Activated T-cell treated with anti-CD3 and anti-CD28 coated beads for 1 hour (primary cell): ENCODE data around the gene TAS2R8.
"Not testable (repeated sequence)": the region's sequence is repeated elsewhere in the genome, so short reads cannot be mapped to it uniquely, and the experiment has no call there.

Source experiments
- DNase-seq: peaks from one replicate; pipeline ENCODE4 v3.0.0-alpha.2; 2020; ENCODE audit warnings: low read depth

Gene TAS2R8

DNA sequence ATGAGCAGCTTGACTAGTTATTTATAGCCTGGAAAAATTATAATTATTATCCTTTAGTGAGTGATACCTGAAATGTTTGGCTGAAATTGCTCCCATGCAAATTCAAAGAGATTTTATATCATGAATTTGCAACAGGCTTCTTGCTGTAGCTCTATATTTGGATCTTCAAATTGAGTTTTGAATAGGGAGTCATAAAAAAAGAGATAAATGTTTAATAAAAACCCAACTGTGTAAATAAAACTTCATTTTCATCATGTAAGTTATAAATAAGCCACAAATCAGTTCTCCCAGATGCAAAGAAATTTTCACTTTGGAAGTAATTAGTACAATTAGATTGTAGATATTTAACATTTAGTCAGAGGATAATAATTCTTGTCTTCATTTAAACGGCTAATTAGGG lies at the start of gene TAS2R8:
TAS2R8 (minus strand) TSS at position 101 of the 400 bp plus-strand sequence. CDS start 306 bp downstream, outside the sequence.
- DNase-seq: no peak

GRCh38 chr12:10855807-10856206 lies 48.7 kb upstream of the TAS2R8 start:
- no peak for DNase-seq

DNA sequence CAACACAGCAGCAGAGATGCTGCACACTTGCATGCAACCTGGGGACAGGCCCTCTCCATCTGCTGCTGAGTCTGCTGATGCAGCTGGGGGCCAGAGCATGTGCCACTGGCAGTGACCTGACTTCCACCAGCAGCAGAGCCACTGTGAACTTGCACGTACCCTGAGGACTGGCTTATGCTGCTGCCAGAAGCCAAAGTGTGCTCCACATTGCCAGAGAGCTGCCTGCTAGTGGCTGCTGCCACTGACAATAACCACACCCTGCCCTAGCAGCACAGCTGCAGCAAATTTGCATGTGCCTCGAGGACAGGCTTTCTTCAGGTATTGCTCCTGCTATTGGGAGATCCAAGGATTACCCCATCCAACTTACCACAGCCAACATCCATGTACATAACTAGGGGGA lies 46.7 kb upstream of the TAS2R8 start:
- no peak for DNase-seq

- DNase-seq: no peak
Observed at GRCh38 chr12:10851243-10851858, 44.3 kb upstream of the TAS2R8 start.

DNA sequence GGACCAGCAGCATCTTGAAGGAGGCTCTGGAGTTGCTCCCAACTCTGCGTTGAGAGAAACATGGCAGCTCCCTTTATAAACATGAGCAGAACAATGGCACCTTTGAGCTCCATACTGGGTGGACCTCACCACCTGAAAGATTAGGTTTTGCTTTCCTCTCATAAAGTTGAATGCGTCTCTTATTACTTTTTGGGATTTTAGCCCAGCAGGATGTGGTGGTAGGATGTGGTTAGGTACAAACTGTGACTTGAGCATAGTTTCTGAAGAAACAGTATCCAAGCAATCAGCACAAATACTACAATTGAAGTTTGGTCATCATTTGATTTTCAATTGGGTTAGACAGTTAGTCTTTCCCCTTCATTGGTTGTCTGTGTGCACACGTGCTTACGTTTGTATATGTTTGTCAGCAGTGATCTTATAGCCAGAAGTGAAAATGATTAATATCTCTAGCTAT lies 42.4 kb upstream of the TAS2R8 start, which contains the start of gene PRR4:
PRR4 (minus strand) TSS at position 51 of the 454 bp plus-strand sequence; CDS start at position 13, 38 bp downstream.
- DNase-seq: no peak

DNA sequence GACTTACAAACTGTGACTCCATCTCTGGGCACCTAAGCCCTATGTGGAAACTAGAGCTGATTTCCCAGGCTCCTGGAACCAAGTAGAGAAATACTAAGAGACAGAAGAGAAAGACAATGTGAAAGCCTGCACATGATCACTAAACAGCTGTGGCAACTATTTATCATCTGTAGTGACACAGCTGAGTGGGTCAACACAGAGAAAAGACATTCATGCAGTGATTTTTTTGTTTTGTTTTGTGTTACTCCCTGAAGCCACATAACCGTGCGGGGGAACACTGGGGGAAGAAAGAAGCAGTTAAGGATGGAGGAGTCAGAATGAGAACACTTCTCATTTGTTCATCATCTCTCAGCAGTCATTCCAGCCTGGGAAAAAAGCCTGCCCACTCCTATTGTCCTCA lies 40.7 kb upstream of the TAS2R8 start:
- no peak for DNase-seq

DNA sequence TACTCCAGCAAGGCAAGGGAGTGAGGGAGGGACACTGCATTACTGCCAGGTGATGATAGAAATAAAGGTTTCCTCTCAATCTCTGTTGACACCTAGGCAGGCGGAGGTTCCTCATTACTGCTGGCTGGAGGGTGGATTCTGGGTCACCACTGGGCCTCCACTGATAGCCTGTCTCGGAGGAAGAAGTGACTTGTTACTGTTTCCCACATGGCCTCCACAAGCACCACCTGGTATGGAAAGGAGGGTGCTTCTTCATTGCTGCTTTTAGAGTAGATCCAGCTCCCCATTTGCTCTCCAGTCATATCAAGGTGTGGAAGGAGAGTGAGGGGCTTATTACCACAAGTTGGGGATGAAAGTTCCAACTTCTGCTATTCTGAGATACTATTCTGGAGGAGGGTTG lies 35.8 kb upstream of the TAS2R8 start:
- no peak for DNase-seq

- no peak for DNase-seq
Observed at GRCh38 chr12:10838461-10838860, 31.4 kb upstream of the TAS2R8 start.

DNA sequence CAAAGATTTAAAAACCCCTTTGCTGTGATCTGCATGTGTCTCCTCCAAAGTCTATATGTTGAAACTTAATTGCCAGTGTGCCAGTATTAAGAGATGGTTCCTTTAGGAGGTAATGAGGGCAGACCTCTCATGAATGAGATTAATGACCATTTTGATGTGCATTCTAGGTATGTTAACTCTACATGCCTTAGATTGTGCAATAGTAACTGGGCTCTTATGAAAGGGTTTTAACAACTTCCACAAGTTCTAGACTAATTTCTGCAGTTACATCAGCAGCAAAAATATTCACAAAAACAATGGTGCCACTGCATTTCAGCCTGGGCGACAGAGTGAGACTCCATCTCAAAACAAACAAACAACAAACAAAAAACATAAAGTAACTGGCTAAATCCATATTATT lies 22.9 kb upstream of the TAS2R8 start:
- DNase-seq: no peak

DNA sequence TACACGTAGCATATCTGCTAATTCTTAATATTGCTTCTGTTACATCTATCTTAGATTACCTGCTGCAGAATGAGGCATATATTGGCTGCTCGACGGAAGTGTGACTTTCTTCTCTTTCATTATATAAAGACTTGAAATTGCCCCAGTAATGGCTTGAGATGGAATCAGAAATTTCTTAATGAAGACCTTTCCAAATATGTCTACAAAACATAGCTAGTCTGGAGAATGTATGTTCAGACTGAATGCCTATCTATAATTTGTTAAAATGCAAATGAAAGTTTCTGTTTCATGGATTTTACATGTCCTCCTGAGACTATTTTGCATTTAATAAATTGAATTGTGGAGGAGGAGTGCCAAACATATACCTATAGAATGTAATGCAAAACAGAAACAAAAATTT lies 19.2 kb upstream of the TAS2R8 start, which contains the start of gene TAS2R10:
TAS2R10 (minus strand) TSS at position 101 of the 400 bp plus-strand sequence; CDS start at position 12, 89 bp downstream.
- DNase-seq: no peak

- DNase-seq: no peak
Observed at GRCh38 chr12:10824957-10825356, 17.9 kb upstream of the TAS2R8 start.

GRCh38 chr12:10811883-10812536 lies 4.9 kb upstream of the TAS2R8 start:
- no peak for DNase-seq

DNA sequence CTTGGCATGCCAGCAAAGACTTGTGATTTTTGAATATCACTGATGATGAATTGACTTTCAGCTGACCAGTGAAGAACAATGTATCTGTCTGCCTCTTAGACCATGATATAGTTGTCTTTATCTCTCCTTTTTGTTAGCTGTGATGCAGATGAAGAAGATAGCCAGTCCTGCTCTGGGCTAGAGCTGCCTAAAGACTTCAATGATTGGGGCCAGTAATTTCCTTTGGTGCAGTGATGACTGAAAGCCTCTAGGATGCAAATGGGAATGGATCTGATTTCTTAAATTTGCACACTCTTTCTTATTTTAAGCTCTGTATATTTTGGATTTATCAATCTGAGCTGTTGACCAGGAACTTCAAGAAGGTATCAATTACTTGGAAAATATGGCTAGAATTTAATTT lies 3.0 kb upstream of the TAS2R8 start, which contains the start of gene TAS2R9:
TAS2R9 (minus strand) TSS at position 101 of the 400 bp plus-strand sequence; CDS start at position 8, 93 bp downstream.
- DNase-seq: no peak

- DNase-seq: no peak
Observed at GRCh38 chr12:10802587-10802986, 4.5 kb downstream of the TAS2R8 start, which contains the start of gene TAS2R7. Gene TAS2R7 (minus strand): TSS chr12:10802627. CDS start chr12:10802570, 57 bp downstream.

DNA sequence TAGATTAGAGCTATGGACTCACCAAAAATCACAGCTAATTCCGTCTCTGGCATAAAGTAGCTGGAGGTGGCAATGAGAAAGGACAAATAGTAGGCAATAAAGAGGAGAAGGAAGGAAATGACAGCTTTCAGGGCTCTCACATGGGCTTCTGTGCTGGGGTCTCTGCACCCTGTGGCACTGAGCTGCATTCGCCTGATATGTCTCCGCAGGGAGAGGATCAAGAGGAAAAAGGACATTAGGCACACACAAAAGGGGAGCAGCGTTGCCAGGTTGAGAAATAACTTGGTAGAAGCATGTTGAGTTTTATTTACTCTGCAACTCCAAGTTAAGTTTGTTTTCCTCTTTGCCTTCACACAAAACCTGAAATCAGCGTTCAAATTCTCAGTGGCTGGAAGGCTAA lies 5.3 kb downstream of the TAS2R8 start:
- no peak for DNase-seq

DNA sequence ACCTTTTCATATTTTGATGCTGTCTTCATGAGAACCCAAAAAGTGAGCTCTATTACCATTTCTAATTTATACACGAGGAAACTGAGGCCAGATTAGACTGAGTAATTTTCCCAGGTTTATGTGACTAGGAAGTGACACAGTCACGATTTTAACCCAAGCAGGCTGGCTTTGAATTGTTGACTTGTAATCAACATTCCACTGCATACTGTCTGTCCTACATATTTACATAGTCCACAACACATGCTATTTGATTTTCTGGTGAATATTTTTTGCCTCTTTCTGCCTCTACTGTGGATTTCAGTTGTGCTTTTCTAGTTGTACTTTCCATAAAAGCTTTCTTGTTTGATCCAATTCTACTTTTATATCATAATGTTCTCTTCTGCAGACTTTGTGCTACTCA lies 12.9 kb downstream of the TAS2R8 start:
- DNase-seq: no peak

DNA sequence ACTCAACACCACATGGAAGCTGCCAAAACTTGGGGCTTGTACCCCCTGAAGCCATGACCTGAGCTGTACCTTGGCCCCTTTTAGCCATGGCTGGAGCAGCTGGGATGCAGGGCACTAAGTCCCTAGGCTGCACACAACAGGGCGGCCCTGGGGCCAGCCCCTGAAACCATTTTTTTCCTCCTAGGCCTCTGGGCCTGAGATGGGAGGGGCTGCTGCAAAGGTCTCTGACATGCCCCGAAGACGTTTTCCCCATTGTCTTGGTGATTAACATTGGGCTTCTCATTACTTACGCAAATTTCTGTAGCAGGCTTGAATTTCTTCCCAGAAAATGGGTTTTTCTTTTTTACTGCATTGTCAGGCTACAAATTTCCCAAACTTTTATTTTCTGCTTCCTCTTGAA lies 15.3 kb downstream of the TAS2R8 start:
- DNase-seq: not testable (repeated sequence)

DNA sequence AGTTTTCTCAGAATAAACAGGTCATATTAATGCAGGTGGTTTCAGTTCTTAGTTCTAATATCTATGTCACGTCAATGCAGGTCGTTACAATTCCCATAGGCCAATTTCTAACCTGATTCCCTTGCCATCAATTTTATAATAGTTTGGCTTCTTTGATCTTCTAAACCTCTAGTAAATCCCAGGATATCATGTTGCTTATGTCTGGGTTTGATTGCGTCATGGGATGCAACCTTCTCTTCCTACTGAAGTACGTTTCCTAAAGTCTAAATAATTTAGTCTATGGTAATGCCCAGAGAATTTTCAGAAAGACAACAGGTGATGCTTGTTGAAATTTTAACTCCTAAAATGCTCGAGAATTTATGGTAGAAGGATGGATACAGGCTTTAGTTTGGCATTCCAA lies 23.8 kb downstream of the TAS2R8 start:
- no peak for DNase-seq

GRCh38 chr12:10779103-10779502 lies 28.0 kb downstream of the TAS2R8 start:
- no peak for DNase-seq

GRCh38 chr12:10771132-10771733 lies 35.9 kb downstream of the TAS2R8 start:
- no peak for DNase-seq

DNA sequence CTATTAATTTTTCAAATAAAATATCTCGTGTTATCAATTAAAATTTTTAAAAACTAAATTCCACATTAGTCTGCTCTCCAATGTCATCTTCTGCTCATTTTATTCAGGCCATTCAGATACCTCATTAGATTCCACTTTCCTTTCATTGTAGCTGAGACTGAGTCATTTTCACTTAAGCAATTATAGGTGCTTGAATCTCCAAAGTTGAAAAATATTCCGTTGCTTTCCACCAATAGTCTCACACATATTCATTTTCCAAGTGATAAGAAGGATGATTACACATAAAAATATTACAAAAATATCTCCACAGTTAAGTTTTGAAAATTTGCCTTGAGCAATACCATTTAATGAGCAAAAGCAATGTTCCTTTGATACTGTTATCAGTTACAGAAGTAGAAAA lies 47.4 kb downstream of the TAS2R8 start:
- DNase-seq: no peak

GRCh38 chr12:10756194-10756593 lies 50.9 kb downstream of the TAS2R8 start:
- no peak for DNase-seq
